Measurements from ENCODE around the gene OLA1.

GRCh38 chr2:174059884-174060244 is 188.5 kb downstream of the OLA1 start:
- TF ChIP-seq, protein P1, sequence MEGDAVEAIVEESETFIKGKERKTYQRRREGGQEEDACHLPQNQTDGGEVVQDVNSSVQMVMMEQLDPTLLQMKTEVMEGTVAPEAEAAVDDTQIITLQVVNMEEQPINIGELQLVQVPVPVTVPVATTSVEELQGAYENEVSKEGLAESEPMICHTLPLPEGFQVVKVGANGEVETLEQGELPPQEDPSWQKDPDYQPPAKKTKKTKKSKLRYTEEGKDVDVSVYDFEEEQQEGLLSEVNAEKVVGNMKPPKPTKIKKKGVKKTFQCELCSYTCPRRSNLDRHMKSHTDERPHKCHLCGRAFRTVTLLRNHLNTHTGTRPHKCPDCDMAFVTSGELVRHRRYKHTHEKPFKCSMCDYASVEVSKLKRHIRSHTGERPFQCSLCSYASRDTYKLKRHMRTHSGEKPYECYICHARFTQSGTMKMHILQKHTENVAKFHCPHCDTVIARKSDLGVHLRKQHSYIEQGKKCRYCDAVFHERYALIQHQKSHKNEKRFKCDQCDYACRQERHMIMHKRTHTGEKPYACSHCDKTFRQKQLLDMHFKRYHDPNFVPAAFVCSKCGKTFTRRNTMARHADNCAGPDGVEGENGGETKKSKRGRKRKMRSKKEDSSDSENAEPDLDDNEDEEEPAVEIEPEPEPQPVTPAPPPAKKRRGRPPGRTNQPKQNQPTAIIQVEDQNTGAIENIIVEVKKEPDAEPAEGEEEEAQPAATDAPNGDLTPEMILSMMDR (IDR thresholded peaks at IDR 0.05), result no peak
- no peak for TF ChIP-seq EZH2 (IDR thresholded peaks at IDR 0.05; ENCODE audit: borderline replicate concordance, insufficient read depth, low read depth, low read length, poor library complexity, severe bottlenecking)

All from B cell (primary cell).